HL-60 (cell line): ENCODE data around the gene ZBTB49.

Experiments
- CTCF ChIP-seq: IDR thresholded peaks from one replicate; pipeline ENCODE4 v1.5.1; 2011; ENCODE audit warnings: low read length, control low read depth, inconsistent platforms; ENCODE audit not compliant: insufficient read depth
- GABPA ChIP-seq: IDR thresholded peaks from 2 replicates; pipeline ENCODE4 v1.6.1; 2012; ENCODE audit warnings: low read depth
- REST ChIP-seq: IDR thresholded peaks from 2 replicates; pipeline ENCODE4 v1.6.1; 2012; ENCODE audit warnings: low read depth; ENCODE audit not compliant: insufficient replicate concordance

- TF ChIP-seq CTCF (no peak), GABPA (no peak), REST (no peak)
These were observed 41.2 kb upstream of the ZBTB49 start for GRCh38 chr4:4248885-4249203.
